SK-N-MC (cell line): ENCODE measurements around the gene CBL.

Source experiments
- EZH2 ChIP-seq: fragments of 200-600 bp; sonication (generic); IDR thresholded peaks from one replicate; pipeline ENCODE4 v1.6.1; 2017; ENCODE audit warnings: antibody characterized with exemption
- FOXP2 ChIP-seq: optimal IDR thresholded peaks from 2 replicates; pipeline ENCODE3; 2011; ENCODE audit warnings: mild to moderate bottlenecking, moderate library complexity; ENCODE audit not compliant: insufficient read depth; ENCODE audit errors: extremely low read length, control extremely low read depth
- POLR2AphosphoS5 ChIP-seq: IDR thresholded peaks from 2 replicates; pipeline ENCODE4 v1.6.1; 2012; ENCODE audit warnings: mild to moderate bottlenecking, low read depth, low read length, borderline replicate concordance

- no peak for TF ChIP-seq POLR2AphosphoS5
- TF ChIP-seq EZH2 = no peak
- no peak for TF ChIP-seq FOXP2
Observed at GRCh38 chr11:119258983-119259382, 52.8 kb downstream of the CBL start.
